ENCODE measurements around the gene SF3A2. TPM values are rescaled to one million over a fixed set of nuclear protein-coding genes. Genes with fewer than 3 reads are reported as not detected.

The SF3A2 gene
- total and polyA plus RNA-seq, 2 experiments from 2014 or later = 67.7 to 128 TPM

DNA sequence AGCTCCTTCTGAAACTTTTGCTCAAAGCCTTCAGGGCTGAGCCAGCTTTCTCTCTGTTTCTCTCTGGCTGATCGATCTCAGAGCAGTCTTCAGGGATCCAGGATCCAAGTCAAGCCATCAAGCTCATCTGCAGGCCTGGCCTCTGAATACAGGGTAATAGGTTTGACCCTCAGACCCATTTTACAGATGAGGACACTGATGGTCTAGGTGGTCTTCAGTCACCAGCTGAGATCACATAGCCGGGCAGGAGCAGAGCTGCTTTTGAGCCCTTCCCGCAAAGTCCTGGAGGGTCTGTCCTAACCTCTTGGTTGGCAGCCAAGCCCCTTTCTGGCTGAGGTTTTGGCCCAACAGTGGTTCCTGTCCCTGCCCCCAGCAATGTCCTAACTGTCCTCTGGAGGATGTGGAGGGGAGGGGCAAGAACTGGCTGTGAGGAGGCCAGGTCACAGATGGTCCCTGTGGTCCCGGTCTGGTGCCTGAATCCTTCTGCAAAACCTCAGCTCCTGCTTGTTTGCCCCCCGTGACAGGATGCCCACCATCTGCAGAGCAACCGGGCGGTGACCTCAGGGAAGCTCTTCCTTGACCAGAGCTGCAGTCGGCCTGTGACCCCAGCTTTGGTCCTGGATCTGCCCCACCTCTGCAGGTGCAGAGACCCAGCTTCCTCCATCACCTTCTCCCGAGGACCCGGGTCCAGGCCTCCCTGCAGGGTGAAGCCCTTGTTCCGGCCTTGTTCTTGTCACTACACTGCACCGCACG lies 51.1 kb downstream of the SF3A2 start (continued):
- TF ChIP-seq, protein P1, sequence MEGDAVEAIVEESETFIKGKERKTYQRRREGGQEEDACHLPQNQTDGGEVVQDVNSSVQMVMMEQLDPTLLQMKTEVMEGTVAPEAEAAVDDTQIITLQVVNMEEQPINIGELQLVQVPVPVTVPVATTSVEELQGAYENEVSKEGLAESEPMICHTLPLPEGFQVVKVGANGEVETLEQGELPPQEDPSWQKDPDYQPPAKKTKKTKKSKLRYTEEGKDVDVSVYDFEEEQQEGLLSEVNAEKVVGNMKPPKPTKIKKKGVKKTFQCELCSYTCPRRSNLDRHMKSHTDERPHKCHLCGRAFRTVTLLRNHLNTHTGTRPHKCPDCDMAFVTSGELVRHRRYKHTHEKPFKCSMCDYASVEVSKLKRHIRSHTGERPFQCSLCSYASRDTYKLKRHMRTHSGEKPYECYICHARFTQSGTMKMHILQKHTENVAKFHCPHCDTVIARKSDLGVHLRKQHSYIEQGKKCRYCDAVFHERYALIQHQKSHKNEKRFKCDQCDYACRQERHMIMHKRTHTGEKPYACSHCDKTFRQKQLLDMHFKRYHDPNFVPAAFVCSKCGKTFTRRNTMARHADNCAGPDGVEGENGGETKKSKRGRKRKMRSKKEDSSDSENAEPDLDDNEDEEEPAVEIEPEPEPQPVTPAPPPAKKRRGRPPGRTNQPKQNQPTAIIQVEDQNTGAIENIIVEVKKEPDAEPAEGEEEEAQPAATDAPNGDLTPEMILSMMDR (conservative IDR thresholded peaks at IDR 0.05; ENCODE audit: low read depth in 2 of 2) = no peak
- no peak for TF ChIP-seq CREB1 (CRISPR knock-in tag; IDR thresholded peaks at IDR 0.05; ENCODE audit: low read depth)
- TF ChIP-seq, protein P2, sequence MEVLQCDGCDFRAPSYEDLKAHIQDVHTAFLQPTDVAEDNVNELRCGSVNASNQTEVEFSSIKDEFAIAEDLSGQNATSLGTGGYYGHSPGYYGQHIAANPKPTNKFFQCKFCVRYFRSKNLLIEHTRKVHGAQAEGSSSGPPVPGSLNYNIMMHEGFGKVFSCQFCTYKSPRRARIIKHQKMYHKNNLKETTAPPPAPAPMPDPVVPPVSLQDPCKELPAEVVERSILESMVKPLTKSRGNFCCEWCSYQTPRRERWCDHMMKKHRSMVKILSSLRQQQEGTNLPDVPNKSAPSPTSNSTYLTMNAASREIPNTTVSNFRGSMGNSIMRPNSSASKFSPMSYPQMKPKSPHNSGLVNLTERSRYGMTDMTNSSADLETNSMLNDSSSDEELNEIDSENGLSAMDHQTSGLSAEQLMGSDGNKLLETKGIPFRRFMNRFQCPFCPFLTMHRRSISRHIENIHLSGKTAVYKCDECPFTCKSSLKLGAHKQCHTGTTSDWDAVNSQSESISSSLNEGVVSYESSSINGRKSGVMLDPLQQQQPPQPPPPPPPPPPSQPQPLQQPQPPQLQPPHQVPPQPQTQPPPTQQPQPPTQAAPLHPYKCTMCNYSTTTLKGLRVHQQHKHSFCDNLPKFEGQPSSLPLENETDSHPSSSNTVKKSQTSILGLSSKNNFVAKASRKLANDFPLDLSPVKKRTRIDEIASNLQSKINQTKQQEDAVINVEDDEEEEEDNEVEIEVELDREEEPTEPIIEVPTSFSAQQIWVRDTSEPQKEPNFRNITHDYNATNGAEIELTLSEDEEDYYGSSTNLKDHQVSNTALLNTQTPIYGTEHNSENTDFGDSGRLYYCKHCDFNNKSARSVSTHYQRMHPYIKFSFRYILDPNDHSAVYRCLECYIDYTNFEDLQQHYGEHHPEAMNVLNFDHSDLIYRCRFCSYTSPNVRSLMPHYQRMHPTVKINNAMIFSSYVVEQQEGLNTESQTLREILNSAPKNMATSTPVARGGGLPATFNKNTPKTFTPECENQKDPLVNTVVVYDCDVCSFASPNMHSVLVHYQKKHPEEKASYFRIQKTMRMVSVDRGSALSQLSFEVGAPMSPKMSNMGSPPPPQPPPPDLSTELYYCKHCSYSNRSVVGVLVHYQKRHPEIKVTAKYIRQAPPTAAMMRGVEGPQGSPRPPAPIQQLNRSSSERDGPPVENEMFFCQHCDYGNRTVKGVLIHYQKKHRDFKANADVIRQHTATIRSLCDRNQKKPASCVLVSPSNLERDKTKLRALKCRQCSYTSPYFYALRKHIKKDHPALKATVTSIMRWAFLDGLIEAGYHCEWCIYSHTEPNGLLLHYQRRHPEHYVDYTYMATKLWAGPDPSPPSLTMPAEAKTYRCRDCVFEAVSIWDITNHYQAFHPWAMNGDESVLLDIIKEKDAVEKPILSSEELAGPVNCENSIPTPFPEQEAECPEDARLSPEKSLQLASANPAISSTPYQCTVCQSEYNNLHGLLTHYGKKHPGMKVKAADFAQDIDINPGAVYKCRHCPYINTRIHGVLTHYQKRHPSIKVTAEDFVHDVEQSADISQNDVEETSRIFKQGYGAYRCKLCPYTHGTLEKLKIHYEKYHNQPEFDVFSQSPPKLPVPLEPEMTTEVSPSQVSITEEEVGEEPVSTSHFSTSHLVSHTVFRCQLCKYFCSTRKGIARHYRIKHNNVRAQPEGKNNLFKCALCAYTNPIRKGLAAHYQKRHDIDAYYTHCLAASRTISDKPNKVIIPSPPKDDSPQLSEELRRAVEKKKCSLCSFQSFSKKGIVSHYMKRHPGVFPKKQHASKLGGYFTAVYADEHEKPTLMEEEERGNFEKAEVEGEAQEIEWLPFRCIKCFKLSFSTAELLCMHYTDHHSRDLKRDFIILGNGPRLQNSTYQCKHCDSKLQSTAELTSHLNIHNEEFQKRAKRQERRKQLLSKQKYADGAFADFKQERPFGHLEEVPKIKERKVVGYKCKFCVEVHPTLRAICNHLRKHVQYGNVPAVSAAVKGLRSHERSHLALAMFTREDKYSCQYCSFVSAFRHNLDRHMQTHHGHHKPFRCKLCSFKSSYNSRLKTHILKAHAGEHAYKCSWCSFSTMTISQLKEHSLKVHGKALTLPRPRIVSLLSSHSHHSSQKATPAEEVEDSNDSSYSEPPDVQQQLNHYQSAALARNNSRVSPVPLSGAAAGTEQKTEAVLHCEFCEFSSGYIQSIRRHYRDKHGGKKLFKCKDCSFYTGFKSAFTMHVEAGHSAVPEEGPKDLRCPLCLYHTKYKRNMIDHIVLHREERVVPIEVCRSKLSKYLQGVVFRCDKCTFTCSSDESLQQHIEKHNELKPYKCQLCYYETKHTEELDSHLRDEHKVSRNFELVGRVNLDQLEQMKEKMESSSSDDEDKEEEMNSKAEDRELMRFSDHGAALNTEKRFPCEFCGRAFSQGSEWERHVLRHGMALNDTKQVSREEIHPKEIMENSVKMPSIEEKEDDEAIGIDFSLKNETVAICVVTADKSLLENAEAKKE (CRISPR knock-in tag; IDR thresholded peaks at IDR 0.05) = no peak
- no peak for TF ChIP-seq ZNF114 (CRISPR knock-in tag; IDR thresholded peaks at IDR 0.05)
- TF ChIP-seq EZH2 (IDR thresholded peaks at IDR 0.05; ENCODE audit: low read depth, unreplicated experiment) = no peak
- no peak for TF ChIP-seq ZNF331 (CRISPR knock-in tag; IDR thresholded peaks at IDR 0.05; ENCODE audit: low read depth)

Data from GM23338 (cell line).